Thoracic aorta (tissue), 2 donors: ENCODE data around the gene SMG5. TPM values are rescaled to one million over a fixed set of nuclear protein-coding genes. Genes with fewer than 3 reads are reported as not detected.
"Not testable (repeated sequence)": the region's sequence is repeated elsewhere in the genome, so short reads cannot be mapped to it uniquely, and the experiment has no call there.

ENCODE experiments used
- ATAC-seq: fragments of 150-250 bp; one replicate; pipeline ENCODE4 v1.8.0; 2017; ENCODE audit warnings: low read depth; ENCODE audit not compliant: insufficient number of reproducible peaks, low FRiP score
- DNase-seq: peaks from one replicate; pipeline ENCODE4 v3.0.0-alpha.2; 2020; ENCODE audit warnings: low spot score
- H3K27ac ChIP-seq, 2 donors: fragments of 200-600 bp; sonication (generic); 1 replicate in 1 of 2; 2 replicates in 1 of 2; pipeline ENCODE4 v1.5.1; 2016; ENCODE audit warnings: mild to moderate bottlenecking in 2 of 2, moderate library complexity in 2 of 2
- H3K27me3 ChIP-seq: fragments of 200-600 bp; sonication (generic); replicated peaks from 2 replicates; pipeline ENCODE4 v1.6.0; 2016; ENCODE audit warnings: mild to moderate bottlenecking; ENCODE audit not compliant: insufficient read depth
- H3K36me3 ChIP-seq: fragments of 200-600 bp; sonication (generic); one replicate; pipeline ENCODE4 v1.5.1; 2016
- H3K4me1 ChIP-seq, 2 donors: fragments of 200-600 bp; sonication (generic); 1 replicate in 1 of 2; 2 replicates in 1 of 2; pipeline versions ENCODE4 v1.5.1 to v1.6.0; 2016; ENCODE audit warnings: low read depth in 2 of 2, mild to moderate bottlenecking in 1 of 2; ENCODE audit not compliant: control insufficient read depth in 1 of 2
- H3K4me3 ChIP-seq: fragments of 200-600 bp; sonication (generic); 2 replicates; pipeline ENCODE4 v1.5.1; 2016; ENCODE audit warnings: mild to moderate bottlenecking
- H3K9me3 ChIP-seq: fragments of 200-600 bp; sonication (generic); 2 replicates; pipeline ENCODE4 v1.5.1; 2016
- CTCF ChIP-seq: fragments of 200-600 bp; sonication (generic); IDR thresholded peaks from one replicate; pipeline ENCODE4 v1.5.1; 2019; ENCODE audit warnings: antibody characterized with exemption
- total RNA-seq, 2 donors: library from RNA; depleted of rRNA; stranded (reverse); fragments of >200 nt; gene quantifications; one replicate each; pipeline versions ENCODE4 v1.1.0 to v1.2.3, GENCODE V29; 2016

Gene SMG5
- 10 to 100 TPM; 57.8 to 72.7 TPM for total RNA-seq

GRCh38 chr1:156282479-156283222 lies at the start of gene SMG5:
Gene SMG5, minus strand, starts transcription at chr1:156282825. Its CDS starts 145 bp downstream, at chr1:156282680.
- Histone ChIP-seq H3K4me1 (peaks cover 19 to 28% of the 10 kb centered on the region in 2 donors), H3K9me3 (no peaks in the 10 kb centered on the region), H3K4me3 (peak within 1 kb of the TSS; percentile 83), H3K27me3 (no peaks in the 10 kb centered on the region), H3K36me3 (peaks cover 7% of the 10 kb centered on the region), H3K27ac (peak within 1 kb of the TSS; percentile 58 to 70)
- ATAC-seq = peak; percentile 96
- peak; percentile 81 for DNase-seq
- no peak for TF ChIP-seq CTCF

- H3K9me3 ChIP-seq, H3K4me3 ChIP-seq, H3K27me3 ChIP-seq, ATAC-seq, DNase-seq, H3K4me1 ChIP-seq, H3K27ac ChIP-seq: not testable (repeated sequence)
- peaks cover 65% of the 10 kb centered on the region for H3K36me3 ChIP-seq
Measured at GRCh38 chr1:156323179-156323578, 40.6 kb upstream of the SMG5 start.

GRCh38 chr1:156320560-156320959 lies 37.9 kb upstream of the SMG5 start:
- no peak for TF ChIP-seq CTCF
- DNase-seq (no peak), ATAC-seq (no peak)
- peaks cover 85% of the 10 kb centered on the region for H3K36me3 ChIP-seq
- no peak overlapping the region for H3K4me3 ChIP-seq
- H3K4me1 ChIP-seq = no peaks in the 10 kb centered on the region
- H3K9me3 ChIP-seq = no peaks in the 10 kb centered on the region
- H3K27ac ChIP-seq = no peak overlapping the region
- H3K27me3 ChIP-seq = no peaks in the 10 kb centered on the region

- no peak for DNase-seq
- TF ChIP-seq CTCF = peak; percentile 37
Measured at GRCh38 chr1:156319664-156320063, 37.0 kb upstream of the SMG5 start.

GRCh38 chr1:156316909-156317308 lies 34.3 kb upstream of the SMG5 start:
- Histone ChIP-seq H3K27me3 (no peaks in the 10 kb centered on the region), H3K4me3 (no peak overlapping the region), H3K27ac (no peak overlapping the region), H3K4me1 (no peaks in the 10 kb centered on the region), H3K9me3 (no peaks in the 10 kb centered on the region), H3K36me3 (peaks cover 56% of the 10 kb centered on the region)
- DNase-seq = no peak
- TF ChIP-seq CTCF = no peak
- ATAC-seq = no peak

More at GRCh38 chr1:156319664-156320063, 37.0 kb upstream of the SMG5 start:
- Histone ChIP-seq H3K27ac (no peak overlapping the region), H3K9me3 (no peaks in the 10 kb centered on the region), H3K4me1 (no peaks in the 10 kb centered on the region), H3K4me3 (no peak overlapping the region), H3K27me3 (no peaks in the 10 kb centered on the region), H3K36me3 (peaks cover 80% of the 10 kb centered on the region)
- no peak for ATAC-seq
